Measurements from ENCODE around the gene UCHL3.
A peak's percentile ranks its signal among the peaks of the same experiment; 100 is the strongest.
"Not testable (repeated sequence)": the region's sequence is repeated elsewhere in the genome, so short reads cannot be mapped to it uniquely, and the experiment has no call there.

The UCHL3 gene

DNA sequence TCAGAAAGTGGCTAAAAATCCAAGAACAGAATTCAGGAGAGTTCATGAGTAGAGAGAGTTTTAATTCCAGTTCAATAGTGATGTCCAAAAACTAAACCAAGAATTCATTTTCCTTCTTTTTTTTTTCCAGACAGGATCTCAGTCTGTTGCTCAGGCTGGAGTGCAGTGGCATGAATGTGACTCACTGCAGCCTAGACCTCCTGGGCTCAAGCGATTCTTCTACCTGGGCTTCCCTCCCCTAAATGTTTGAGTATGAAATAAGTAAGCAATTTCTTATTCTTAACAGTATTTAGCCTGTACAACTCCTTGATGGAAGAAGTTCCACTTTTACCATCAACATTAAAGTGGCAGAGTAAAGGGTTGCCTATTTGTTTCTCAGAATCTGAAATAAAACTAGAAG is 15.7 kb upstream of the UCHL3 start:
- in situ Hi-C loops (cut with MboI; ENCODE audit: low pct_unique_long_range_greater_than_20kb, low sequenced_read_pairs, unreplicated experiment), result no loop called here
- no peak for DNase-seq (ENCODE audit: low spot score)
- no peak for TF ChIP-seq CTCF (IDR thresholded peaks at IDR 0.05; ENCODE audit: extremely low read depth, insufficient read depth, missing control alignments)

GRCh38 chr13:75537401-75538365 is 11.9 kb upstream of the UCHL3 start, which contains the start of gene COMMD6:
Gene COMMD6 (minus strand): TSS chr13:75537841. CDS start chr13:75537805, 36 bp downstream.
- DNase-seq (ENCODE audit: low spot score), result peak; percentile 83
- in situ Hi-C loops (cut with MboI; ENCODE audit: low pct_unique_long_range_greater_than_20kb, low sequenced_read_pairs, unreplicated experiment), result no loop called here
- TF ChIP-seq CTCF (IDR thresholded peaks at IDR 0.05; ENCODE audit: extremely low read depth, insufficient read depth, missing control alignments), result no peak

DNA sequence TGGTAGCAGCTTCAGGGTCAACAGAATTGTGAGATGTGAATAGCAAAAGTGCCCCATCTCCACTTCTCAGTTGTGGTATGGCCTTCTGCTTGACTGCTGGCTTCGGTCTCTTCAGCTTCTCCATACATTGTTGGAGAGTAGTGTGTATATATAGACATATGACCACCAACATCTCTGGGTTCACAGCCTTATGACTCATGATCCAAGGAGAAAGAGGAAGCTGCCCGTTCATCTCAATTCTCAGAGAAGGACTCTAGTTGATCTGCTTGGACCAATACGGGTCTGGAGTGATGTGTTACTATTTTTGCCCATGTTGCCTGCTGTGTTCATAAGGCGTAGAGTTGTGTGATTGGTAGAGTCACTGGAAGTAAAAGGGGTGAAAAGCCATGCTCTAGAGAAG is 8.3 kb upstream of the UCHL3 start:
- DNase-seq (ENCODE audit: low spot score), result no peak
- no peak for TF ChIP-seq CTCF (IDR thresholded peaks at IDR 0.05; ENCODE audit: extremely low read depth, insufficient read depth, missing control alignments)
- in situ Hi-C loops (cut with MboI; ENCODE audit: low pct_unique_long_range_greater_than_20kb, low sequenced_read_pairs, unreplicated experiment), result no loop called here

DNA sequence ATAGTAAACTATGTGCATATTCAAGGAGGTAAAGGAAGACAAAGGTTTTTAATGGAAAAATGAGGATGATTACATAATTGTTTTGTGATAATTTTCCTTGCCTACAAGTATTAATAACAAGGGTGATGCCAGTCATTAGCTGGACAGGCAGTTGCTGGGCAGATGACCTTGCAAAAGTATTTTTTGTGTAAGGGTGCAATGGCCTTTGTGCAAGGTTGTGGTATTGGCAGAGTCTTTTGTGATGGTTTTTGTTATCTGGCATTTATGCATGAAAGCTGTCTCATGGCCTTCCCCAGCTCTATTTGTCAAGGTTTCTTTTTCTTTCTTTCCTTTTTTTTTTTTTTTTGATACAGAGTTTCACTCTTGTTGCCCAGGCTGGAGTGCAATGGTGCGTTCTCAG is 7.6 kb upstream of the UCHL3 start:
- DNase-seq (ENCODE audit: low spot score), result no peak
- in situ Hi-C loops (cut with MboI; ENCODE audit: low pct_unique_long_range_greater_than_20kb, low sequenced_read_pairs, unreplicated experiment), result no loop called here
- no peak for TF ChIP-seq CTCF (IDR thresholded peaks at IDR 0.05; ENCODE audit: extremely low read depth, insufficient read depth, missing control alignments)

GRCh38 chr13:75544681-75545330 is 4.8 kb upstream of the UCHL3 start:
- DNase-seq (ENCODE audit: low spot score), result no peak
- TF ChIP-seq CTCF (IDR thresholded peaks at IDR 0.05; ENCODE audit: extremely low read depth, insufficient read depth, missing control alignments), result no peak
- in situ Hi-C loops (cut with MboI; ENCODE audit: low pct_unique_long_range_greater_than_20kb, low sequenced_read_pairs, unreplicated experiment), result no loop called here

- DNase-seq (ENCODE audit: low spot score); in situ Hi-C loops (cut with MboI; ENCODE audit: low pct_unique_long_range_greater_than_20kb, low sequenced_read_pairs, unreplicated experiment): not testable (repeated sequence)
Observed at GRCh38 chr13:75545386-75545785, 4.2 kb upstream of the UCHL3 start.

DNA sequence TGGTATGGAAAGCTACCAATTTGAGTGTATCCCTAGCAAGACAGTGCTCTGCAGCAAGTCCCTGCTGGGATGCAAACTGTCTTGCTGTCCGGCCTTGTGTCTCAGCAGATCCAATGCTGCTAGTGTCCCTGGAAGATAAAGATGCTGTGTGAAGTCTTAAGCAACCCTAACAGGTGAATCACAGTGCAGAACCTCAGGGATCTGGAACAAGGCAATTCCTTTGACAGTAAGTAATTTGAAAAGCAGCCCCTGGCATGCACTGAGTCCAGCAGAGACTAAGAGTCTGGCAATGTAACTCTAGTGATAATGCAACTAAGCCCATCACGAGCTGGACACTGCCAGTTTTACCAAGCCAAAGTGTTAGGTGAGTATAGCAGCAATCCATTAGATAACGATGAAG is 1.7 kb upstream of the UCHL3 start:
- DNase-seq (ENCODE audit: low spot score), result no peak
- in situ Hi-C loops (cut with MboI; ENCODE audit: low pct_unique_long_range_greater_than_20kb, low sequenced_read_pairs, unreplicated experiment), result no loop called here

More for the DNA sequence above, 1.7 kb upstream of the UCHL3 start:
- no peak for TF ChIP-seq CTCF (IDR thresholded peaks at IDR 0.05; ENCODE audit: extremely low read depth, insufficient read depth, missing control alignments)
